Esophagus muscularis mucosa (tissue), 4 donors: ENCODE data around the gene IFNGR2. TPM values are rescaled to one million over a fixed set of nuclear protein-coding genes. Genes with fewer than 3 reads are reported as not detected.
A peak's percentile ranks its signal among the peaks of the same experiment; 100 is the strongest.

Experiments
- DNase-seq: peaks from one replicate; pipeline ENCODE4 v3.0.0-alpha.2; 2017; ENCODE audit errors: extremely low spot score
- H3K27ac ChIP-seq, 4 donors: fragments of 200-600 bp; sonication (generic); replicated peaks in 1 of 4; 1 replicate in 3 of 4; 2 replicates in 1 of 4; pipeline ENCODE4 v1.5.1; 2016 to 2019; ENCODE audit warnings: mild to moderate bottlenecking in 1 of 4
- H3K27me3 ChIP-seq, 4 donors: fragments of 200-600 bp; sonication (generic); one replicate each; pipeline versions ENCODE4 v1.5.1 to v1.6.0; 2016 to 2019
- H3K36me3 ChIP-seq, 4 donors: fragments of 200-600 bp; sonication (generic); one replicate each; pipeline ENCODE4 v1.5.1; 2016 to 2019
- H3K4me1 ChIP-seq, 4 donors: fragments of 200-600 bp; sonication (generic); one replicate each; pipeline ENCODE4 v1.5.1; 2016 to 2019
- H3K4me3 ChIP-seq, 4 donors: fragments of 200-600 bp; sonication (generic); 1 replicate in 2 of 4; 2 replicates in 2 of 4; pipeline ENCODE4 v1.5.1; 2016 to 2019; ENCODE audit warnings: mild to moderate bottlenecking in 4 of 4, moderate library complexity in 1 of 4
- H3K9me3 ChIP-seq, 4 donors: fragments of 200-600 bp; sonication (generic); 1 replicate in 3 of 4; 2 replicates in 1 of 4; pipeline ENCODE4 v1.5.1; 2016 to 2019
- CTCF ChIP-seq, 3 experiments: fragments of 200-600 bp in 2 of 3; fragments of 450-650 bp in 1 of 3; sonication (generic) in 2 of 3; IDR thresholded peaks; one replicate each; pipeline ENCODE4 v1.5.1; 2017 to 2019; ENCODE audit warnings: antibody characterized with exemption in 3 of 3, mild to moderate bottlenecking in 2 of 3, moderate library complexity in 1 of 3
- EP300 ChIP-seq: sonication (generic); formaldehyde crosslinking; IDR thresholded peaks from one replicate; pipeline ENCODE4 v1.6.1; 2017; ENCODE audit warnings: antibody characterized with exemption
- POLR2A ChIP-seq: fragments of 450-650 bp; IDR thresholded peaks from one replicate; pipeline ENCODE4 v1.6.1; 2017; ENCODE audit warnings: antibody characterized with exemption, moderate library complexity, mild to moderate bottlenecking, low read depth
- POLR2AphosphoS5 ChIP-seq, 2 donors: sonication (generic); formaldehyde crosslinking; IDR thresholded peaks; one replicate each; pipeline ENCODE4 v1.6.1; 2017; ENCODE audit warnings: antibody characterized with exemption in 2 of 2
- WGBS: methylation state at CpG from one replicate; pipeline ENCODE4 v1.1.5; 2018; 5-methylcytosine and 5-hydroxymethylcytosine counted together
- intact Hi-C: fragments of 100-400 bp; cut with DNase I; formaldehyde crosslinking; loops from one replicate; pipeline ENCODE4 v1.15.1; 2023
- total RNA-seq, 4 donors: library from RNA; depleted of rRNA; stranded (reverse); fragments of >200 nt; gene quantifications; one replicate each; pipeline versions ENCODE4 v1.1.0 to v1.2.1, GENCODE V29; 2016

The IFNGR2 gene
- total RNA-seq, 4 donors from 2014 or later, result 28.7 to 56.3 (median 39.3) TPM

GRCh38 chr21:33414068-33414467, 10.9 kb downstream of the IFNGR2 start:
- intact Hi-C loops, result no loop called here
- TF ChIP-seq EP300 (no peak), POLR2A (no peak), CTCF (IDR thresholded peaks at IDR 0.05) (no peak), POLR2AphosphoS5 (IDR thresholded peaks at IDR 0.05) (no peak)
- H3K4me3 ChIP-seq, result no peak overlapping the region
- H3K27me3 ChIP-seq, result no peaks in the 10 kb centered on the region
- WGBS, result 95% methylated on average over 9 of the region's 14 CpGs
- no peak overlapping the region for H3K27ac ChIP-seq
- no peaks in the 10 kb centered on the region for H3K9me3 ChIP-seq
- no peak for DNase-seq
- H3K36me3 ChIP-seq, result peaks cover 27 to 64% (median 46%) of the 10 kb centered on the region in 4 donors
- H3K4me1 ChIP-seq, result peaks cover 17 to 55% (median 39%) of the 10 kb centered on the region in 4 donors

GRCh38 chr21:33414926-33415325, 11.7 kb downstream of the IFNGR2 start:
- Histone ChIP-seq H3K4me1 (peaks cover 25 to 64% (median 45%) of the 10 kb centered on the region in 4 donors), H3K27me3 (no peaks in the 10 kb centered on the region), H3K4me3 (no peak overlapping the region), H3K27ac (no peak overlapping the region), H3K36me3 (peaks cover 27 to 68% (median 51%) of the 10 kb centered on the region in 4 donors), H3K9me3 (no peaks in the 10 kb centered on the region)
- intact Hi-C loops, result no loop called here
- no peak for DNase-seq
- WGBS, result 94% methylated on average over 8 of the region's 11 CpGs
- TF ChIP-seq CTCF (IDR thresholded peaks at IDR 0.05) (no peak), POLR2AphosphoS5 (IDR thresholded peaks at IDR 0.05) (no peak), EP300 (no peak), POLR2A (no peak)

GRCh38 chr21:33418691-33419090, 15.5 kb downstream of the IFNGR2 start:
- whole genome bisulfite sequencing, result 54% methylated on average over 2 of the region's 2 CpGs
- intact Hi-C loops, result no loop called here
- no peaks in the 10 kb centered on the region for H3K9me3 ChIP-seq
- DNase-seq, result no peak
- no peak overlapping the region for H3K4me3 ChIP-seq
- peaks cover 13 to 33% (median 19%) of the 10 kb centered on the region in 4 donors for H3K4me1 ChIP-seq
- peak overlapping the region; percentile 30 to 73 (median 52) for H3K27ac ChIP-seq
- TF ChIP-seq EP300 (no peak), POLR2AphosphoS5 (IDR thresholded peaks at IDR 0.05) (no peak), POLR2A (no peak), CTCF (IDR thresholded peaks at IDR 0.05) (no peak)
- peaks cover 41 to 80% (median 62%) of the 10 kb centered on the region in 4 donors for H3K36me3 ChIP-seq
- H3K27me3 ChIP-seq, result no peaks in the 10 kb centered on the region

- no peak for DNase-seq
- 82% methylated on average over 12 of the region's 12 CpGs for WGBS
Measured at GRCh38 chr21:33419538-33420123, 16.4 kb downstream of the IFNGR2 start.

More at GRCh38 chr21:33419538-33420123, 16.4 kb downstream of the IFNGR2 start:
- Histone ChIP-seq H3K4me1 (peaks cover 13 to 24% (median 19%) of the 10 kb centered on the region in 4 donors), H3K4me3 (no peak overlapping the region), H3K27me3 (no peaks in the 10 kb centered on the region), H3K9me3 (no peaks in the 10 kb centered on the region), H3K27ac (peak overlapping the region; percentile 47 to 73 (median 56)), H3K36me3 (peaks cover 46 to 87% (median 68%) of the 10 kb centered on the region in 4 donors)
- TF ChIP-seq POLR2A, result no peak
- TF ChIP-seq POLR2AphosphoS5 (IDR thresholded peaks at IDR 0.05), result peak; percentile 28 to 56
- TF ChIP-seq CTCF (IDR thresholded peaks at IDR 0.05), result no peak
- intact Hi-C loops, result no loop called here
